Measurements from ENCODE around the gene ALDH1A1. TPM values are rescaled to one million over a fixed set of nuclear protein-coding genes. Genes with fewer than 3 reads are reported as not detected.

Gene ALDH1A1
- total RNA-seq, 2 experiments from 2014 or later, result not detected

GRCh38 chr9:72914750-72915149, 38.1 kb downstream of the ALDH1A1 start:
- Histone ChIP-seq H3K4me1 (ENCODE audit: insufficient read depth, low read length, poor library complexity, severe bottlenecking) (no peaks in the 10 kb centered on the region), H3K36me3 (ENCODE audit: insufficient read depth, low read length) (no peaks in the 10 kb centered on the region), H2AFZ (ENCODE audit: low read length) (no peak overlapping the region), H4K20me1 (ENCODE audit: insufficient read depth, low read length) (no peaks in the 10 kb centered on the region), H3K4me2 (ENCODE audit: low read length) (no peak overlapping the region), H3K9me3 (ENCODE audit: low read length) (no peaks in the 10 kb centered on the region), H3K79me2 (ENCODE audit: insufficient read depth, low read depth, low read length) (no peaks in the 10 kb centered on the region), H3K27ac (ENCODE audit: low read depth, low read length, poor library complexity, severe bottlenecking) (no peak overlapping the region), H3K9me2 (ENCODE audit: insufficient read depth, low read length) (no peaks in the 10 kb centered on the region), H3K4me3 (ENCODE audit: low read depth, low read length, poor library complexity, severe bottlenecking) (no peak overlapping the region)
- BruUV-seq (replicated peaks), result no TSS peak
- TF ChIP-seq CTCF (conservative IDR thresholded peaks at IDR 0.05; ENCODE audit: low read length), result no peak
- no peak for TF ChIP-seq EZH2phosphoT487 (IDR thresholded peaks at IDR 0.05; ENCODE audit: borderline replicate concordance, low read depth, low read length)
- CTCF ChIA-PET (ENCODE audit: unreplicated experiment), result no interaction called here
- intact Hi-C loops (cut with micrococcal nuclease; ENCODE audit: unreplicated experiment), result no loop called here
- no peak for DNase-seq (ENCODE audit: low spot score)
- POLR2A ChIA-PET, result interaction anchor here (0.6 kb wide), 1 partner anchor 1935 kb away, joined by 4 read pairs; no protein-coding TSS in a partner anchor

DNA sequence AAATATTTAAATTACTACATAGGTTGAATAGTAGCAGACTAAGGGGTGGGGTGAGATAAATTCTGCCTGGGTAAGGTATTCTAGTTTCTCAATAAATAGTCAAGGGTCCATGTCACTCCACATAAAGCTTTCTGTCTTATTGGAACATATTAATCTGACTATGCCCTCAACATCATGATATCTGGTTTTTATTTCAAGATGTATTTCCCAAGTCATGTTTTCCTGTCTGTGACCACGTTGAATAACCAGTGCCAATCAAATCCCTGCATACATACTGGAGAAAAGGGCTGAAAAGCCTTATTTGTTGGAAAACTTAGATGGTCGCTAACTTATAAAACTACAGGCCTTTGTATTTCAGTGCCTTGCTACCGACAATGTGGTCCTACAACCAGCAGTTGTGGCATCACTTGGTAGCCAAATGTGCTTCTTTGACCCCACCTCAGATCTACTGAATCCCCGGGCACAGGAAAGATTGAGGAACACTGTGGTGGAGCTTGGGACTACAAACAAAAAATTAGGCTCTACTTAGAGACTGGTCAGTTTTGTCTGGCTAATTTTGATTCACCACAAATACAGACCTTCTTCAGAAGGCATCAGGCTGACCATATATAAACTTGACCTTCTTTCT, 39.4 kb downstream of the ALDH1A1 start:
- no peak for DNase-seq (ENCODE audit: low spot score)
- Histone ChIP-seq H3K4me1 (ENCODE audit: insufficient read depth, low read length, poor library complexity, severe bottlenecking) (no peaks in the 10 kb centered on the region), H4K20me1 (ENCODE audit: insufficient read depth, low read length) (no peaks in the 10 kb centered on the region), H3K36me3 (ENCODE audit: insufficient read depth, low read length) (no peaks in the 10 kb centered on the region), H2AFZ (ENCODE audit: low read length) (no peak overlapping the region), H3K27ac (ENCODE audit: low read depth, low read length, poor library complexity, severe bottlenecking) (no peak overlapping the region), H3K4me2 (ENCODE audit: low read length) (no peak overlapping the region), H3K79me2 (ENCODE audit: insufficient read depth, low read depth, low read length) (no peaks in the 10 kb centered on the region), H3K4me3 (ENCODE audit: low read depth, low read length, poor library complexity, severe bottlenecking) (no peak overlapping the region), H3K9me2 (ENCODE audit: insufficient read depth, low read length) (no peaks in the 10 kb centered on the region), H3K9me3 (ENCODE audit: low read length) (no peaks in the 10 kb centered on the region)
- CTCF ChIA-PET (ENCODE audit: unreplicated experiment), result no interaction called here
- intact Hi-C loops (cut with micrococcal nuclease; ENCODE audit: unreplicated experiment), result no loop called here
- TF ChIP-seq EZH2phosphoT487 (IDR thresholded peaks at IDR 0.05; ENCODE audit: borderline replicate concordance, low read depth, low read length), result no peak
- no peak for TF ChIP-seq CTCF (conservative IDR thresholded peaks at IDR 0.05; ENCODE audit: low read length)
- BruUV-seq (replicated peaks), result no TSS peak
- POLR2A ChIA-PET, result no interaction called here

- Histone ChIP-seq H3K4me1 (ENCODE audit: insufficient read depth, low read length, poor library complexity, severe bottlenecking) (no peaks in the 10 kb centered on the region), H3K9me2 (ENCODE audit: insufficient read depth, low read length) (no peaks in the 10 kb centered on the region), H4K20me1 (ENCODE audit: insufficient read depth, low read length) (no peaks in the 10 kb centered on the region), H3K4me3 (ENCODE audit: low read depth, low read length, poor library complexity, severe bottlenecking) (no peak overlapping the region), H3K4me2 (ENCODE audit: low read length) (no peak overlapping the region), H2AFZ (ENCODE audit: low read length) (no peak overlapping the region), H3K79me2 (ENCODE audit: insufficient read depth, low read depth, low read length) (no peaks in the 10 kb centered on the region), H3K27ac (ENCODE audit: low read depth, low read length, poor library complexity, severe bottlenecking) (no peak overlapping the region), H3K36me3 (ENCODE audit: insufficient read depth, low read length) (no peaks in the 10 kb centered on the region), H3K9me3 (ENCODE audit: low read length) (no peaks in the 10 kb centered on the region)
- BruUV-seq (replicated peaks), result no TSS peak
- CTCF ChIA-PET (ENCODE audit: unreplicated experiment), result no interaction called here
- intact Hi-C loops (cut with micrococcal nuclease; ENCODE audit: unreplicated experiment), result no loop called here
- TF ChIP-seq EZH2phosphoT487 (IDR thresholded peaks at IDR 0.05; ENCODE audit: borderline replicate concordance, low read depth, low read length), result no peak
- TF ChIP-seq CTCF (conservative IDR thresholded peaks at IDR 0.05; ENCODE audit: low read length), result no peak
- no peak for DNase-seq (ENCODE audit: low spot score)
- POLR2A ChIA-PET, result no interaction called here
These were observed 40.1 kb downstream of the ALDH1A1 start for GRCh38 chr9:72912476-72913381.
